ENCODE data around the gene USP24. TPM values are rescaled to one million over a fixed set of nuclear protein-coding genes. Genes with fewer than 3 reads are reported as not detected.

USP24 gene
- total RNA-seq, 1 experiment from 2014 or later: 35.3 TPM

GRCh38 chr1:55225228-55225627 lies 10.1 kb upstream of the USP24 start:
- TF ChIP-seq CTCF (conservative IDR thresholded peaks at IDR 0.05): no peak
- H4K91ac ChIP-seq (ENCODE audit: insufficient read length, low read depth, low read length): no peak overlapping the region
- H2BK12ac ChIP-seq (ENCODE audit: insufficient read length, low read depth, low read length): no peak overlapping the region
- H3K36me3 Mint-ChIP-seq (ENCODE audit: insufficient read depth in 1 of 3, low read depth in 3 of 3): peaks cover 4 to 7% (median 5%) of the 10 kb centered on the region in 3 experiments; a peak in 5 of 7 replicates
- no peak overlapping the region for H4K8ac ChIP-seq (replicated peaks; ENCODE audit: insufficient read length, low read depth, low read length)
- no peaks in the 10 kb centered on the region for H4K20me1 ChIP-seq (ENCODE audit: control insufficient read depth, insufficient read depth, insufficient read length)
- H3K4me3 Mint-ChIP-seq: no peak overlapping the region
- H3K79me1 ChIP-seq (ENCODE audit: insufficient read depth, low read depth, low read length, poor library complexity, severe bottlenecking): no peaks in the 10 kb centered on the region
- no peak for DNase-seq
- H3K27ac Mint-ChIP-seq: peak overlapping the region in 2 of 3 experiments; percentile 16 to 86; a peak in 2 of 7 replicates
- H3K18ac ChIP-seq (ENCODE audit: insufficient read length, low read depth, low read length): no peak overlapping the region
- no peak overlapping the region for H3K4me2 ChIP-seq (ENCODE audit: insufficient read depth, insufficient read length, low read length)
- no peaks in the 10 kb centered on the region for H3K9me3 ChIP-seq (ENCODE audit: control insufficient read depth, low read depth, low read length)
- H3K23ac ChIP-seq (ENCODE audit: insufficient read length, low read depth, low read length): no peak overlapping the region
- no peak overlapping the region for H4K5ac ChIP-seq (ENCODE audit: insufficient read length, low read depth, low read length)
- H3K9me3 Mint-ChIP-seq: peaks cover 6 to 7% of the 10 kb centered on the region in 2 experiments; a peak in 4 of 5 replicates
- no peaks in the 10 kb centered on the region for H3K27me3 ChIP-seq (ENCODE audit: insufficient read depth, low read length)
- H3K23me2 ChIP-seq (ENCODE audit: insufficient read length, low read depth, low read length, poor library complexity, severe bottlenecking): no peaks in the 10 kb centered on the region
- no peak overlapping the region for H2BK15ac ChIP-seq (ENCODE audit: low read depth, low read length)
- H3K79me2 ChIP-seq (ENCODE audit: insufficient read depth, low read length): no peaks in the 10 kb centered on the region
- no peak overlapping the region for H3K27ac ChIP-seq (ENCODE audit: insufficient read length, low read depth, low read length)
- no peak overlapping the region for H3K9ac ChIP-seq (ENCODE audit: extremely low read depth, insufficient read length, low read length)
- H3K4me1 Mint-ChIP-seq: peaks cover 6 to 7% of the 10 kb centered on the region in 2 experiments
- H3T11ph ChIP-seq (ENCODE audit: low read length): no peak overlapping the region
- WGBS (ENCODE audit: extremely low coverage, insufficient read length, low lambda C conversion rate): no CpG with 5 or more reads among the region's 1 CpG
- H2BK20ac ChIP-seq (ENCODE audit: low read depth, low read length, poor library complexity, severe bottlenecking): no peak overlapping the region
- H3K56ac ChIP-seq (ENCODE audit: insufficient read length, low read depth, low read length): no peak overlapping the region
- H3K4ac ChIP-seq (ENCODE audit: low read depth, low read length): no peak overlapping the region
- no peak overlapping the region for H2AK5ac ChIP-seq (ENCODE audit: insufficient read length, low read length)
- H2BK120ac ChIP-seq (ENCODE audit: low read depth, low read length, poor library complexity, severe bottlenecking): no peak overlapping the region
- H3K27me3 Mint-ChIP-seq (ENCODE audit: low read depth): no peaks in the 10 kb centered on the region; the same call in 1 of the 2 replicates
- H2BK5ac ChIP-seq (ENCODE audit: insufficient read length, low read length): no peak overlapping the region
- no peak overlapping the region for H3K14ac ChIP-seq (ENCODE audit: insufficient read depth, low read length)
- H3K4me1 ChIP-seq (ENCODE audit: insufficient read depth, low read length): no peaks in the 10 kb centered on the region; the same call in 1 of the 2 replicates
- peak overlapping the region; percentile 69 for H2AFZ ChIP-seq (ENCODE audit: low read length)

Measured in H9 (cell line).